Lung microvascular endothelial cell (primary cell): ENCODE measurements around the gene SPTAN1. TPM values are rescaled to one million over a fixed set of nuclear protein-coding genes. Genes with fewer than 3 reads are reported as not detected.
"Not testable (repeated sequence)": the region's sequence is repeated elsewhere in the genome, so short reads cannot be mapped to it uniquely, and the experiment has no call there.

ENCODE experiments used
- DNase-seq, 2 donors: peaks; one replicate each; pipeline versions ENCODE4 v3.0.0 to v3.0.0-alpha.2; 2010; ENCODE audit warnings: low read depth in 2 of 2
- total RNA-seq: library from RNA; depleted of rRNA; stranded (reverse); fragments of >200 nt; gene quantifications from 2 replicates; pipeline ENCODE4 v1.2.1, GENCODE V29; 2014

SPTAN1 gene
- 412 and 449 TPM in 2 replicates for total RNA-seq

GRCh38 chr9:128552153-128552743 is at the start of gene SPTAN1:
SPTAN1 (plus strand) TSS chr9:128552587; CDS start chr9:128566741, 14,154 bp downstream.
- DNase-seq: peak; percentile 89

GRCh38 chr9:128503415-128503825 is 49.0 kb upstream of the SPTAN1 start:
- DNase-seq: not testable (repeated sequence)

- peak in 1 of 2 donors; percentile 31 for DNase-seq
Observed at GRCh38 chr9:128503870-128504269, 48.5 kb upstream of the SPTAN1 start.

GRCh38 chr9:128504485-128505413 is 47.6 kb upstream of the SPTAN1 start, which contains the start of gene GLE1:
GLE1 (plus strand) TSS chr9:128504719; CDS start chr9:128504806, 87 bp downstream.
- DNase-seq: peak; percentile 94 to 96

- no peak for DNase-seq
Observed at GRCh38 chr9:128505414-128505765, 47.0 kb upstream of the SPTAN1 start.

- not testable (repeated sequence) for DNase-seq
Observed at GRCh38 chr9:128505906-128506305, 46.5 kb upstream of the SPTAN1 start.

GRCh38 chr9:128512820-128513219 is 39.6 kb upstream of the SPTAN1 start:
- DNase-seq: no peak

- no peak for DNase-seq
Observed at GRCh38 chr9:128521956-128522355, 30.4 kb upstream of the SPTAN1 start.

- DNase-seq: peak; percentile 50 to 59
Observed at GRCh38 chr9:128523199-128523925, 29.0 kb upstream of the SPTAN1 start.

- DNase-seq: no peak
Observed at GRCh38 chr9:128526720-128527119, 25.7 kb upstream of the SPTAN1 start.

- peak; percentile 83 to 84 for DNase-seq
Observed at GRCh38 chr9:128528445-128529160, 23.8 kb upstream of the SPTAN1 start.

- DNase-seq: peak; percentile 25 to 57
Observed at GRCh38 chr9:128529191-128529590, 23.2 kb upstream of the SPTAN1 start.

- DNase-seq: peak in 1 of 2 donors; percentile 14
Observed at GRCh38 chr9:128532581-128532980, 19.8 kb upstream of the SPTAN1 start.

GRCh38 chr9:128540634-128541360 is 11.6 kb upstream of the SPTAN1 start:
- no peak for DNase-seq

- DNase-seq: no peak
Observed at GRCh38 chr9:128546504-128546903, 5.9 kb upstream of the SPTAN1 start.

- no peak for DNase-seq
Observed at GRCh38 chr9:128548876-128549275, 3.5 kb upstream of the SPTAN1 start.

GRCh38 chr9:128550226-128550625 is 2.2 kb upstream of the SPTAN1 start:
- peak in 1 of 2 donors; percentile 47 for DNase-seq

GRCh38 chr9:128550770-128551656 is 1.4 kb upstream of the SPTAN1 start:
- peak; percentile 28 for DNase-seq

GRCh38 chr9:128551657-128552152 is 682 bp upstream of the SPTAN1 start:
- peak in 1 of 2 donors; percentile 16 for DNase-seq
